Measurements from ENCODE around the gene RAB7B.
A peak's percentile ranks its signal among the peaks of the same experiment; 100 is the strongest.

Gene RAB7B

DNA sequence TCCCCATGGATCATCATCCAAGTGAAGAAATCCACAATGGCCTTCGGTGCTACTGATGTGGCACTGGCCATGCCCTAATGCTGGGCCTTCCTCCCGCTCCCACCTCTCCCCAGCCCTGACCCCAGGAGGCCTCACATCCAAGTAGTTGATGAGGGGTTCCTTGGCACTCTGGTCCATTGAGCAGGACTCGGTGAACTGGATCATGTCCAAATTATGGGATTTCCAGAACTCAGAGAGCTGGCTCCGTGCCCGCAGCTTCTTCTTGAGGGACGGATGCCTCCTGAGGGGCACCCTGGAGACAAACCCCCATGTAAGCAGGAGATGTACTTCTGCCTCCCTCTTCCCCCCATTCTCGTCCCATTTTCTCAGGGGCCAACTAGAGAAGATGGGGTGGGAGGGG lies 19.6 kb upstream of the RAB7B start:
- no peak for DNase-seq (ENCODE audit: low read depth)

- no peak for DNase-seq (ENCODE audit: low read depth)
Observed at GRCh38 chr1:206021626-206022365, 18.6 kb upstream of the RAB7B start.

DNA sequence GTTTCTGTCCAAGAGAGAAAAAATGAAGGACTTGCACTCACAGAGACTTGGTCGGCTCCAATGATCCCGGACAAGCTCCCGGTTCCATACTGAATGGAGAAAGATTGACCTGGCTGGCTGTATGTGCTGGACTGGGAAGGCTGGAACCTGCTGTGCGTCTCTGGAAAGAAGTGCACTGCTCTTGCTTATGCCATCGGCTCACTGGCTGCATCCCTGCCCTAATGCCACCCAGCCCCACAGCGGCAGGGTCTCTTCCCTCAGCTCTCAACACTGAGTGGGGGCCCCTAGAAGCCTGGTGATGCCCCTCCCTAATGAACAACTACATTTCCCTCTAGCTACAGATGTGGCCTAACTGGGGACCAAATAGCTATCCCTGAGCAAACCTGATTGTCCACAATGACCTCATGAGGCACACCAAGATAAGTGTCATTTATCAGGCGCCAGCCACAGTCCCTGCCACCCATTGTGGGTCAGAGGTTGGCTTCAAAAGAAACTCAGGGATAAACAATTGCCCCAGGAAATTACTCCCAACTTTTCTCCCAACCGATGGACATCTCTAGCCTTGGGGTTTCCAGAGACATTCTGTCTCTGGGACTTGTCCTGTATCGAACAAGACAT lies 17.9 kb upstream of the RAB7B start:
- DNase-seq (ENCODE audit: low read depth): no peak

GRCh38 chr1:206020393-206021007 lies 17.3 kb upstream of the RAB7B start:
- DNase-seq (ENCODE audit: low read depth): no peak

- no peak for DNase-seq (ENCODE audit: low read depth)
Observed at GRCh38 chr1:206015071-206015470, 11.9 kb upstream of the RAB7B start.

- no peak for DNase-seq (ENCODE audit: low read depth)
Observed at GRCh38 chr1:206014601-206015000, 11.4 kb upstream of the RAB7B start.

- DNase-seq (ENCODE audit: low read depth): no peak
Observed at GRCh38 chr1:206013026-206013795, 10.0 kb upstream of the RAB7B start.

DNA sequence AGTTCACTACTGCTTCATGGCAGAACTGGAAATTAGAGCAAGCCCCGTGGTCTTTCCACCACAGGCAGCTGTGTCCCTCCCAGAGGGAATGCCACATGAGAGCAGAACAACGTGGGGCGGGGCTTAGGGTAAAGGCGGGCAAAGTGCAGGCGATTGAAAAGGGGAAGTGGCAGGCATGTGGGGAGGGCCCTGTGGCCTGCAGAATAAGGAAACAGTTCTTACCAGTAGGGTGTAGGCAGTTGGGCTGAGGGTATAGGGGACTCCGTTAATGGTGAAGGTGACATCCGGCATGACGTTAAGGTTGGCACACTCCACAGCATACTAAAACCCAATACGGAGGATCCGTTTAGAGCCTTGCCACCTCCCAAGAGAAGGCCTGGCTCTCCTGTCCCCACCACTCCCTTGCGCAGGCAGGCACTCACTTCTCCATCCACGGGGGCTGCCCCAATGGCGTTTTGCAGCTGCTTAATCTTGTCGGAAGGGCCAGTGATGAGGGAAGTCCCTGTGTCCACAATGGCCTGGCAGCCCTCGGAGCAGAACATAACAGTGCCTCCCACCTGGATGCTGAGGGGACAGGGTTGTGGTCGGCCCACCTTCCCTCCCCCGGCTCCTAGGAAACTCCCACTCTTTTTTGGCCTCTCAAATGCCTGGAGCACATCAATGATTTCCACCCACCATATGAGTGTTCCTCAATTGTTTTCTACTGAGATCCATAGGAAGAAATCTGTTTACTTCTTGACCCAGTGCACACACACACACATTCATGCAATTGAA lies 9.1 kb upstream of the RAB7B start:
- no peak for DNase-seq (ENCODE audit: low read depth)

- DNase-seq (ENCODE audit: low read depth): peak; percentile 19
Observed at GRCh38 chr1:206011057-206011456, 7.9 kb upstream of the RAB7B start.

- DNase-seq (ENCODE audit: low read depth): no peak
Observed at GRCh38 chr1:206010060-206010459, 6.9 kb upstream of the RAB7B start.

DNA sequence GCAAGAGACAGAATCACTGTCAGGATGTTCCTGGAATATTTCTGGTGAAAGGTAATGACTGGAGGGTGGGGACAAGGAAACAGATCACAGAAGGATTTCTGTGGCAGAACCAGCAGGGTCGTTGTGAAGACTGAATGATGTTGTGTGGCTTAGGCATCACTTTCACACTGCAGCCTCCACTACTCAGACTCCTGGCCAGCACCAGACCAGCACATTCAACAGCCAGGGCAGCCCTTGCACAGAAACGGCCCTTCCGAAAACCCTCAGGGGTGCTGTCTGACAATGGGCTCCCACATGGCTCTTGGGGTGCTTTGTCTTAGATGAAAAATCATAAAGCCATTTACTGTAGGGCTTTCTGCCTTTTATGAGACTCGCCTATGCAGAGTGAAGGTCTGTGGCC lies 3.8 kb upstream of the RAB7B start:
- DNase-seq (ENCODE audit: low read depth): no peak

DNA sequence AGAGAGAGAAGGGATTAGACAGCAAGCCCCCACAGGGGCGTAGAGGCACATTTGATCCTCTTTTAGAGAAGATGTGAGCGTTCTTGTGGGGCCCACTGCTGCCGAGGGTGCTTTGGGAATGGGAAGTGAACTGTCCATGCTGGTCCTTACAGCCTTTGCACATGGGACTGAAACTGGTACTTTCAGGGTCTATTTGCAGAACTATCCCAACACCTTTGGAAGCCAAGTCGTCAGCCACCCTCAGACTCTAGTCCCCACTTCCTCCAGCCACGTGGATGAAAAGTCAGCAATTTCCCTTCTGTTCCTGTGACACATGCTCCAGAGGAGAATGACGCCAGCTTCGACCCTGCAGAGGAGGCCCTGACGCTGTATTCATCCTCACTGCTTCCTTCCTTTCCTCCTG lies 2.6 kb upstream of the RAB7B start:
- DNase-seq (ENCODE audit: low read depth): no peak

DNA sequence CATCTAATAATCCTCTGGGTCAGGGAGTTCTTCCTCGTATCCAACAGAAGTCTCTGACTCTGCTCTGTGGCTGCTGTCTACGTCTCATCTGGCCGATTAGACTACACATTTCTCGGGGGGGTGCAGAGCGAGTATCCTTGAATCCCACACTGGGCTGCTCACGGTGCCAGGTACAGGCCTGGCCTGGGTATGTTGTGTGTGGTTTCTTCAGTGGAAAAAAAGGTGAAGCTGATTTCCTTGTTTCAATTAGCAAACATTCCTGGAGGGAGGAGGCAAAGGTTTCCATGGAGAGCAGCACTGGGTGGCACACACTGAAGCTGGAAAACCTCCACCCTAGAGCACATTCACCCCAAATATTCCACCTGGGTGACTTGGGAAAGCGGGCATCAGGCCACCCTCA lies 2.0 kb upstream of the RAB7B start:
- peak; percentile 59 for DNase-seq (ENCODE audit: low read depth)

- peak; percentile 47 for DNase-seq (ENCODE audit: low read depth)
Observed at GRCh38 chr1:206004826-206005225, 1.6 kb upstream of the RAB7B start.

DNA sequence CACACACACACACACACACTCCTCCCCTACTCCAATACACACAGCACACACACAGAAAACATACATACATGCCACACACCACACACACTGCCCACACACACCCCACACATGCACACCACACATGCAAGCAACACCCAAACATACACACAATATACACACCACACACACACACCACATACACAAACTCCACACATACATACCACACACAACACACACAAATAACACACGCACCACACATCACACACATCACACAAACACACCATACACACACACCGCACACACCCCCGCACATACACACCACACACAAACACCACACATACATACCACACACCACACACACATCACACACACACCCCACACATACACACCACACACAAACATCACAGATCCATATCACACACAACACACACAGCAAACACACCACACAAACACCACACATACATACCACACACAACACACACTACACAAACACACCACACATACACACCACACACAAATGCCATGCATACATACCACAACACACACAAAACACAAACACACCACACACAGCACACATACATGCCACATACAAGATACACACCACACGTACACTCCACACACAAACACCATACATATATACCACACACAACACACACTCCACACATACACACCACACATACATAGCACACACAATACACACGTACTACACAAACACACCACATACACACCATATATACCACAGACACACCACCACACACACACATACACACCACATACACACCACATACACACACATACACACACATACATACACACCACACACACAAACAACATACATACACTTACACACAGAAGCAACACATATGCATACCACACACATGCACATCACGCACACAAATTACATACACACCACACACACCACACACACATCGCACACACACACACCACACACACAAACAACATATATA lies 932 bp upstream of the RAB7B start:
- DNase-seq (ENCODE audit: low read depth): peak; percentile 10

GRCh38 chr1:206002160-206002559 lies 1.0 kb downstream of the RAB7B start:
- DNase-seq (ENCODE audit: low read depth): no peak

- DNase-seq (ENCODE audit: low read depth): peak; percentile 95
Observed at GRCh38 chr1:206001476-206001888, 1.7 kb downstream of the RAB7B start.

- DNase-seq (ENCODE audit: low read depth): no peak
Observed at GRCh38 chr1:206000641-206001339, 2.4 kb downstream of the RAB7B start.

- DNase-seq (ENCODE audit: low read depth): no peak
Observed at GRCh38 chr1:205998457-205999241, 4.5 kb downstream of the RAB7B start.
